Activated CD8-positive, alpha-beta memory T cell treated with anti-CD3 and anti-CD28 coated beads, Interleukin-2, amount 10 ng/mL, durations not matched to agents 7 days and 5 days (primary cell): Measurements from ENCODE around the gene MTIF3. TPM values are rescaled to one million over a fixed set of nuclear protein-coding genes. Genes with fewer than 3 reads are reported as not detected.
"Not testable (repeated sequence)": the region's sequence is repeated elsewhere in the genome, so short reads cannot be mapped to it uniquely, and the experiment has no call there.

Experiments
- ATAC-seq: fragments of 150-1000 bp; cut with Tn5 transposase; one replicate; pipeline ENCODE4 v1.10.0; 2021; ENCODE audit warnings: moderate library complexity
- CTCF ChIA-PET: fragments of 350-600 bp; sonication (Branson Sonifier 250); formaldehyde crosslinking; loops from one replicate; lab custom pipeline; 2021; ENCODE audit warnings: antibody characterized with exemption; lab: Charles Lee
- DNase-seq: peaks from one replicate; pipeline ENCODE4 v3.0.0-alpha.2; 2020
- H3K27ac Mint-ChIP-seq: one replicate; pipeline ENCODE4 v1.8.0; 2021; ENCODE audit warnings: mild to moderate bottlenecking, mixed read lengths
- H3K27me3 Mint-ChIP-seq: one replicate; pipeline ENCODE4 v1.8.0; 2021; ENCODE audit warnings: mixed read lengths
- H3K36me3 Mint-ChIP-seq: one replicate; pipeline ENCODE4 v1.8.0; 2021; ENCODE audit warnings: mild to moderate bottlenecking, mixed read lengths
- H3K4me1 Mint-ChIP-seq: one replicate; pipeline ENCODE4 v1.8.0; 2021; ENCODE audit warnings: mixed read lengths
- H3K4me3 Mint-ChIP-seq: one replicate; pipeline ENCODE4 v1.8.0; 2021; ENCODE audit warnings: mild to moderate bottlenecking, moderate library complexity, mixed read lengths
- H3K9me3 Mint-ChIP-seq: one replicate; pipeline ENCODE4 v1.8.0; 2022; ENCODE audit warnings: low read depth, mixed read lengths
- total RNA-seq, 2 experiments: library from RNA; stranded (reverse); gene quantifications; one replicate each; pipeline ENCODE4 v1.2.3, GENCODE V29; 2021

MTIF3 gene
- total RNA-seq, 2 experiments from 2014 or later: 41.2 to 47.3 TPM

DNA sequence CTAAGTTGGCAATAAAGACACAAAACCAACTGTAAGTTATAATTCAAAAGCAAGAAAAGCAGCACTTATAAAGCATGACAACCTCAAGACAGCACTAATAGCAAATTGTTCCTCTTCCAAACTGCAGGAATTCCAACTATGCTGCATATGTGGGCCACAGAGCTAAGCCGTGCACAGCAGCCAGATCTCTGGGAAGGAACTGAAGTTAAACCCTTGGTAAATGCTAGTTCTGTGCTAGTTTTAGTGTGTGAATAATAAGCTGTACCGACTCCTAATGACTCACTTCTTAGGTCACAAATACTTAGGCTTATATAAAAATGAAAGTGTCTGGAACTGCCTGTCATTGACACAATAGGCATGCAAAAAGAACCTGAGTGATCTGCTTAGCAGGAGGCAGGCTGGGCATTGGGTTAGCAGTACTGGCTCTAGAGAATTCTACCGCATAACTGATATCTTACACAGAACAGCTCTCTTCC is 47.1 kb downstream of the MTIF3 start:
- Mint-ChIP-seq H3K4me3 (no peak overlapping the region), H3K27me3 (peaks cover 18% of the 10 kb centered on the region), H3K36me3 (no peaks in the 10 kb centered on the region), H3K4me1 (peaks cover 14% of the 10 kb centered on the region), H3K27ac (no peak overlapping the region), H3K9me3 (no peaks in the 10 kb centered on the region)
- CTCF ChIA-PET: interaction anchor here (0.5 to 1.6 kb wide), 3 partner anchors 41 to 424 kb away, joined by 3 read pairs; no protein-coding TSS in a partner anchor
- ATAC-seq (no peak), DNase-seq (no peak)

DNA sequence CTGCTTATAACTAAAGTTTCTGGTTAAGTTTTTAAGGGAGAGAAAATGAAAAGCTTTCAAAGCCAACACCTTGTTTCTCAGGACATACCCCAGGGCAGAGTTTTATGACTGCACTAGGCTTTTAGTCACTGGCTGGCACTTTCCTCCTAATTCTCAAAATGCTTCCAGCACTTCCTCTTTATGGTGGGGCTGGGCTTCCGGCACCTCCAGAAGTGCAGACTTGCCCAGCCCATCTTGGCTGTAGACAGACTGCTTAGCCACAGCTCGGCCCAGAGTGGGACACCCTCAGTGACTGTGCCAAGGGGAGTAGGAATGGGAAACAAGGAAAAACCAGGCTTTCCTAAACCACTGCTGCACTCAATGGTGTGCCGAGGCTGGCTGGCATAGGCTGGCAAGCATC is 49.2 kb downstream of the MTIF3 start:
- H3K9me3 Mint-ChIP-seq: no peaks in the 10 kb centered on the region
- H3K27ac Mint-ChIP-seq: no peak overlapping the region
- H3K27me3 Mint-ChIP-seq: peaks cover 6% of the 10 kb centered on the region
- CTCF ChIA-PET: interaction anchor here (1.3 to 1.9 kb wide), 4 partner anchors 20 to 425 kb away, joined by 3 to 5 read pairs (median 4); no protein-coding TSS in a partner anchor
- ATAC-seq: no peak
- H3K4me3 Mint-ChIP-seq: no peak overlapping the region
- H3K36me3 Mint-ChIP-seq: no peaks in the 10 kb centered on the region
- no peak for DNase-seq
- H3K4me1 Mint-ChIP-seq: peaks cover 10% of the 10 kb centered on the region

DNA sequence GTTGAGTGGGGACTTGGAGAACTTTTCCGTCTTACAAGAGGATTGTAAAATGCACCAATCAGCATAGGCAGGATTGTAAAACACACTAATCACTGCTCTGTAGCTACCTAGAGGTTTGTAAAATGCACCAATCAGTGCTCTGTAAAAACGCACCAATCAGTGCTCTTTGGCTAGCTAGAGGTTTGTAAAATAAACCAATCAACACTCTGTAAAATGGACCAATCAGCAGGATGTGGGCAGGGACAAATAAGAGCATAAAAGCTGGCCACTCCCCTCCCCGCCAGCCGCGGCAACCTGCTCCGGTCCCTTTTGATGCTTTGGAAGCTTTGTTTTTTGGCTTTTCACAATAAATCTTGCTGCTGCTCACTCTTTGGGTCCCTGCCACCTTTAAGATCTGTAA is 50.0 kb downstream of the MTIF3 start:
- H3K4me3 Mint-ChIP-seq, DNase-seq, H3K36me3 Mint-ChIP-seq, H3K27me3 Mint-ChIP-seq, H3K9me3 Mint-ChIP-seq, H3K4me1 Mint-ChIP-seq, H3K27ac Mint-ChIP-seq, ATAC-seq: not testable (repeated sequence)
- CTCF ChIA-PET: interaction anchor here (1.0 to 1.9 kb wide), 2 partner anchors 12 to 26 kb away, joined by 3 to 4 read pairs; no protein-coding TSS in a partner anchor

DNA sequence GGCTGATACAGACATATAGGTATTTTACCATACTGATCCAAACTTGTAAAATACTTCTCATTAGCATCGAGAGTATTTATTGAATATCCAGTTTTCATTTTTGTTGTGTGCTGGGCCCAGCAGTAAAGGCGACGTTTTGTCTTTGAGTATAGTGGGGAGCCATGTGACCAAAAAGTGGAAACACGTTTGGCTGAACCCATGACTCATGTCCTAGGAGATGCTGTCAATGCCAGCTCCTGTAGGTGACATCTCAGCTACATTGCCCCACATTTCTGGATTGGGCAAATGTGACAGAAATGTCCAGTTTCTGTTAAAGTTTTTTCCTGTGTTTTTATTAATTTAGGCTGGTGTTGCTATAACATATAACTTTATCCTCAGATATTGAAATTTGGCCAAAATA is 52.0 kb downstream of the MTIF3 start:
- ATAC-seq (no peak), DNase-seq (no peak)
- Mint-ChIP-seq H3K9me3 (no peaks in the 10 kb centered on the region), H3K4me1 (peaks cover 1% of the 10 kb centered on the region), H3K4me3 (no peak overlapping the region), H3K27me3 (peaks cover 14% of the 10 kb centered on the region), H3K27ac (no peak overlapping the region), H3K36me3 (no peaks in the 10 kb centered on the region)
- CTCF ChIA-PET: no interaction called here

DNA sequence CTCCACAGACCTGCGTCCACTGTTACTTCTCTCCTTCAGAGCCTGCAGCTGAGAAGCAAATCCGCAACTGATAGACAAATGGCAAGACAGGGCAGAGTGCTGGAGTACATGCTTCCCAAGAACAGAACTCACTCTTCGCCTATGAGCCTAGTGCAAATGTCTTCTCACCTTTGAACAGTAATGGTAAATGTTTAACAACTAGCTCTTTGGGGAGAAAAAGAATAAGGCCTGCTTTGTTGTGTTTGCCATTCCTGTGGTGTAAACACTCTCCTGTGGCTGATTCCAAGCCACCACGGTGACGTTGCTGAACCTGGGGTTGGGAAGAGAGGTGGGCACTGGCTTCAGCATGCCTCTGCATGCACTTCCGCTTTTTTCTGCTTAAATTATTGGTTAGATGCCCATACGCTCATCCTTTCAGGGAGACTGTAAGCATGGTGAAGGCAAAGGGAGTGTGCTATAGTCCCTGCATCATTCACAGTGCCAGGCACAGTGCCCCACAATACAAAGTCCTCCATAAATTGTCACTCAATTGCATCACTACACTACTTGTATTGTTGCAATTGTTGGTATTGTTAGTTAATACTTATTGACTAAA is 54.0 kb downstream of the MTIF3 start:
- ATAC-seq (no peak), DNase-seq (no peak)
- H3K9me3 Mint-ChIP-seq: no peaks in the 10 kb centered on the region
- CTCF ChIA-PET: interaction anchor here (1.0 to 1.8 kb wide), 2 partner anchors 34 to 430 kb away, joined by 3 to 6 read pairs; no protein-coding TSS in a partner anchor
- H3K27me3 Mint-ChIP-seq: peaks cover 18% of the 10 kb centered on the region
- H3K36me3 Mint-ChIP-seq: no peaks in the 10 kb centered on the region
- H3K4me1 Mint-ChIP-seq: peaks cover 1% of the 10 kb centered on the region
- no peak overlapping the region for H3K27ac Mint-ChIP-seq
- H3K4me3 Mint-ChIP-seq: no peak overlapping the region

DNA sequence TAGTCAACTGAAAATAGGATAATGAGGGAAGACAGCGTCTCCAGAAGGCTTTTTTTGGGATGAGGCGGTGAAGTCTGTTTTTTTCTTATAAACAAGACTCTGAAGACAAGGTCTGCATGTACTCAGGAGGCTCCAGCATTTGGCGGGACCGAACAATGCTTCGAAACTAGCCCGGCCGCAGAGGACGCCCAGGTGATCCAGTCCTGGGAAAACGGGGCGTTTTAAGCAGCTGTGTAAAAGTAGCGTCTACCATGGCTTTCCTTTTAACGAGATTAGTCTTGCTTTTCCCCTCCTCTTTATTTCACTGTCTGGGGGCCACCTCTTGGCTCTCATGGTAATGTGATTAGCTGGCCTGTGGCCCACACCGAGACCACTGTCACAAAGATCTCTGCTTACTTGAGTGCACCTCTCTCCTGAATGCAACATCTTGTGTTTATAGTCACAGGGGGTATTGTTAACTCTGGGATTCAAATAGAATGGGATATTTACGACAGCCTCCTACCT is 55.3 kb downstream of the MTIF3 start:
- DNase-seq (no peak), ATAC-seq (no peak)
- Mint-ChIP-seq H3K9me3 (no peaks in the 10 kb centered on the region), H3K27ac (no peak overlapping the region), H3K36me3 (no peaks in the 10 kb centered on the region), H3K4me1 (no peaks in the 10 kb centered on the region), H3K4me3 (no peak overlapping the region), H3K27me3 (peaks cover 18% of the 10 kb centered on the region)
- CTCF ChIA-PET: interaction anchor here (1.8 kb wide), 1 partner anchor 432 kb away, joined by 6 read pairs; no protein-coding TSS in a partner anchor

DNA sequence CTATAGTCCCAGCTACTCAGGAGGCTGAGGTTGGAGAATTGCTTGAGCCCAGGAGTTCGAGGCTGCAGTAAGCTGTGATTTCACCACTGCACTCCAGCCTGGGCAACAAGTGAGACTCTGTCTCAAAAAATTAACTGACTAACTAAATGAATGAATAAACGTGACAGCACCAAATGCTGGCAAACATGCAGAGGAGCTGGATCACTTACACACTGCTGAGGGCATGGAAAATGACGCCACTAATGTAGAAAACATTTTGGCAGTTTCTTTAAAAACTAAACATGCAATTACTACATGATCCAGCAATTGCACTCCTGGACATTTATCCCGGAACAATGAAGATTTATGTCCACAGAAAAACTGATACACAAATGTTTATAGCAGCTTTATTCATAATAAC is 57.3 kb downstream of the MTIF3 start:
- CTCF ChIA-PET: no interaction called here
- ATAC-seq (no peak), DNase-seq (no peak)
- H3K4me3 Mint-ChIP-seq: no peak overlapping the region
- no peaks in the 10 kb centered on the region for H3K36me3 Mint-ChIP-seq
- no peak overlapping the region for H3K27ac Mint-ChIP-seq
- H3K27me3 Mint-ChIP-seq: peaks cover 12% of the 10 kb centered on the region
- no peaks in the 10 kb centered on the region for H3K4me1 Mint-ChIP-seq
- no peaks in the 10 kb centered on the region for H3K9me3 Mint-ChIP-seq

DNA sequence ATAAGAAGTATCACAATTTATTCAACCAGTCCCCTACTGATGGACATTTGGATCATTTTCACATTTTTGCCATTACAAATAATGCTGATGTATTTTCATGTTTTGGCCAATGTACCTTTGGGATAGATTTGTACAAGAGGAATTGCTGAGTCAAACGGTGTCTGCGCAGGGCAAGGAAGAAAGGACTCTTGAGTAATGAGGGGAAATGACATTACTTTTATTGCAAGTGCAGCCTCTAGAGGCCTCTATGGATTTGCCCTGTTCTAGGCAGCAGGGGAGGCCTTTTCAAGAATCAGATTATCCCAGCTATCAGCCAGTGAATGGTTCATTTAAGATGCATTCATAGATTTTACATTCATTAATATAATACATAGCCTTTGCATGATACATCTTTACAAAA is 58.9 kb downstream of the MTIF3 start:
- no peak for DNase-seq
- CTCF ChIA-PET: no interaction called here
- no peak for ATAC-seq
- no peaks in the 10 kb centered on the region for H3K4me1 Mint-ChIP-seq
- no peaks in the 10 kb centered on the region for H3K36me3 Mint-ChIP-seq
- H3K27me3 Mint-ChIP-seq: peaks cover 12% of the 10 kb centered on the region
- no peaks in the 10 kb centered on the region for H3K9me3 Mint-ChIP-seq
- no peak overlapping the region for H3K4me3 Mint-ChIP-seq
- H3K27ac Mint-ChIP-seq: no peak overlapping the region

DNA sequence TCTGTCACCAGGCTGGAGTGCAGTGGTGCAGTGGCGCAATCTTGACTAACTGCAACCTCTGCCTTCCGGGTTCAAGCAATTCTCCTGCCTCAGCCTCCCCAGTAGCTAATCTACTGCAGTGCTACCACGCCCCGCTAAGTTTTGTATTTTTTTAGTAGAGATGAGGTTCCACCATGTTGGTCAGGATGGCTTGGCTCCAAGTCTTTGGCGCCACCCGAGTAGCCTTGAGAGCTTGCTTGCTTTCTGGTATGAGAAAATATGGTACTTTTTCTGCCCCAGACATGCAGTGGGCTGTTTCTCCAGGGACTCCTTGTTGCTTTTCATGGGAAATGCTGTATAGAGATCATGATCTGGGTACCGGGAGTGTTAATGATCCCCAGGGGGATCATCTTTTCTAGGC is 60.5 kb downstream of the MTIF3 start:
- peaks cover 12% of the 10 kb centered on the region for H3K27me3 Mint-ChIP-seq
- CTCF ChIA-PET: interaction anchor here (1.1 to 1.7 kb wide), 2 partner anchors 9 to 28 kb away, joined by 3 to 9 read pairs; no protein-coding TSS in a partner anchor
- no peak for DNase-seq

DNA sequence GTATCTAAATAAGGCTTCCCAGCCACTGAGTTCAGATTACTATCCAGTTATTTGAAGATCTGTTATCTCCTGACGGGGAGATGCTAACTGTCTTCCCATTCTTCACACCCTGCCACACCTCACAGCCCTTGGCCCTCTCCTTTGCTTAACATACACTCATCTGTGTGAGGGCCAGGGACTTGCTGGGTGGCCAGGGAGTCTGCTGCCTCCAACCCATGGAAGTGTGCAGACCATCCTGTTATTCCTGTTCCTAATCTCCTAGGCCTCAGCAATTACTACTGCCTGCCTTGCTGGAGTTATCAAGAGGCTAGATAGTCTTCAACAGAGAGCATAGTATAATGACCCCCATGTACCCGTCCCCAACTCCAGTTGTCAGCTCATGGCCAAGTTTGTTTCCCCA is 62.1 kb downstream of the MTIF3 start:
- ATAC-seq (no peak), DNase-seq (no peak)
- no peak overlapping the region for H3K27ac Mint-ChIP-seq
- CTCF ChIA-PET: interaction anchor here (0.7 to 1.7 kb wide), 2 partner anchors 26 to 438 kb away, joined by 4 to 9 read pairs; no protein-coding TSS in a partner anchor
- H3K36me3 Mint-ChIP-seq: no peaks in the 10 kb centered on the region
- H3K9me3 Mint-ChIP-seq: no peaks in the 10 kb centered on the region
- no peak overlapping the region for H3K4me3 Mint-ChIP-seq
- peaks cover 10% of the 10 kb centered on the region for H3K27me3 Mint-ChIP-seq
- H3K4me1 Mint-ChIP-seq: no peaks in the 10 kb centered on the region

More for the DNA sequence above, 60.5 kb downstream of the MTIF3 start:
- ATAC-seq: no peak
- Mint-ChIP-seq H3K9me3 (no peaks in the 10 kb centered on the region), H3K36me3 (no peaks in the 10 kb centered on the region), H3K4me3 (no peak overlapping the region), H3K4me1 (no peaks in the 10 kb centered on the region), H3K27ac (no peak overlapping the region)

Other genes starting within 250 kb of the MTIF3 start
- gene RPL21, start 199.0 kb downstream of the MTIF3 start, total RNA-seq: 100 to 1,000 TPM; 806 to 916 TPM
- gene RASL11A, start 179.7 kb downstream of the MTIF3 start, total RNA-seq: under 1 TPM; 0.70 to 0.91 TPM
- 100 to 1,000 TPM; 189 to 225 TPM for gene GTF3A, start 25.9 kb downstream of the MTIF3 start, total RNA-seq
- 1 to 10 TPM; 5.9 to 6.6 TPM for gene LNX2, start 170.0 kb upstream of the MTIF3 start, total RNA-seq
- 100 to 1,000 TPM in 1 of 2 experiments, 10 to 100 TPM in 1; 99.7 to 108 TPM for gene POLR1D, start 171.3 kb upstream of the MTIF3 start, total RNA-seq